ENCODE measurements around the gene MAN1A2.
"Not testable (repeated sequence)": the region's sequence is repeated elsewhere in the genome, so short reads cannot be mapped to it uniquely, and the experiment has no call there.

Gene MAN1A2

GRCh38 chr1:117501281-117501680, 134.0 kb downstream of the MAN1A2 start:
- no peak for DNase-seq

GRCh38 chr1:117511273-117511672, 144.0 kb downstream of the MAN1A2 start:
- DNase-seq: no peak

GRCh38 chr1:117512728-117513321, 145.6 kb downstream of the MAN1A2 start:
- DNase-seq: no peak

GRCh38 chr1:117523111-117523510, 155.9 kb downstream of the MAN1A2 start:
- no peak for DNase-seq

- no peak for DNase-seq
These were observed 159.8 kb downstream of the MAN1A2 start for GRCh38 chr1:117527074-117527473.

- DNase-seq: no peak
These were observed 160.4 kb downstream of the MAN1A2 start for GRCh38 chr1:117527566-117528102.

- DNase-seq: no peak
These were observed 162.4 kb downstream of the MAN1A2 start for GRCh38 chr1:117529683-117530082.

- DNase-seq: no peak
These were observed 164.0 kb downstream of the MAN1A2 start for GRCh38 chr1:117531222-117531621.

- peak; percentile 52 for DNase-seq
These were observed 167.8 kb downstream of the MAN1A2 start for GRCh38 chr1:117534995-117535467.

- DNase-seq: no peak
These were observed 168.6 kb downstream of the MAN1A2 start for GRCh38 chr1:117535821-117536220.

GRCh38 chr1:117537291-117537920, 170.2 kb downstream of the MAN1A2 start:
- peak; percentile 64 for DNase-seq

- DNase-seq: no peak
These were observed 173.3 kb downstream of the MAN1A2 start for GRCh38 chr1:117540532-117540931.

GRCh38 chr1:117541003-117541402, 173.8 kb downstream of the MAN1A2 start:
- DNase-seq: no peak

GRCh38 chr1:117541585-117541984, 174.3 kb downstream of the MAN1A2 start:
- DNase-seq: no peak

GRCh38 chr1:117544509-117545109, 177.4 kb downstream of the MAN1A2 start:
- no peak for DNase-seq

- no peak for DNase-seq
These were observed 179.2 kb downstream of the MAN1A2 start for GRCh38 chr1:117546467-117546866.

- DNase-seq: no peak
These were observed 186.2 kb downstream of the MAN1A2 start for GRCh38 chr1:117553471-117553870.

GRCh38 chr1:117555806-117556205, 188.6 kb downstream of the MAN1A2 start:
- no peak for DNase-seq

GRCh38 chr1:117556341-117556740, 189.1 kb downstream of the MAN1A2 start:
- no peak for DNase-seq

GRCh38 chr1:117556976-117557375, 189.7 kb downstream of the MAN1A2 start:
- no peak for DNase-seq

- not testable (repeated sequence) for DNase-seq
These were observed 191.2 kb downstream of the MAN1A2 start for GRCh38 chr1:117558451-117558850.

GRCh38 chr1:117559139-117559538, 191.9 kb downstream of the MAN1A2 start:
- no peak for DNase-seq

GRCh38 chr1:117559985-117560384, 192.7 kb downstream of the MAN1A2 start:
- no peak for DNase-seq

- no peak for DNase-seq
These were observed 193.8 kb downstream of the MAN1A2 start for GRCh38 chr1:117561071-117561470.

Measured in NCI-H510A (cell line).